ENCODE data around the gene LEMD2.

The LEMD2 gene

GRCh38 chr6:33727932-33728331, 61.0 kb downstream of the LEMD2 start:
- Histone ChIP-seq H3K36me3 (ENCODE audit: insufficient read depth, low read length) (no peaks in the 10 kb centered on the region), H3K27me3 (ENCODE audit: insufficient read depth, low read length) (peaks cover 9% of the 10 kb centered on the region), H3K4me3 (ENCODE audit: low read length) (no peak overlapping the region), H3K4me1 (ENCODE audit: insufficient read depth, low read length) (no peaks in the 10 kb centered on the region), H2AFZ (ENCODE audit: low read depth, low read length) (no peak overlapping the region), H3K9me3 (ENCODE audit: low read length) (no peaks in the 10 kb centered on the region)

- peaks cover 17% of the 10 kb centered on the region for H3K27me3 ChIP-seq (ENCODE audit: insufficient read depth, low read length)
- no peaks in the 10 kb centered on the region for H3K4me1 ChIP-seq (ENCODE audit: insufficient read depth, low read length)
- H3K4me3 ChIP-seq (ENCODE audit: low read length) = no peak overlapping the region
- H3K36me3 ChIP-seq (ENCODE audit: insufficient read depth, low read length) = no peaks in the 10 kb centered on the region
- no peak overlapping the region for H2AFZ ChIP-seq (ENCODE audit: low read depth, low read length)
- H3K9me3 ChIP-seq (ENCODE audit: low read length) = no peaks in the 10 kb centered on the region
Observed at GRCh38 chr6:33727126-33727525, 61.8 kb downstream of the LEMD2 start.

GRCh38 chr6:33726696-33727095, 62.2 kb downstream of the LEMD2 start:
- Histone ChIP-seq H2AFZ (ENCODE audit: low read depth, low read length) (no peak overlapping the region), H3K9me3 (ENCODE audit: low read length) (no peaks in the 10 kb centered on the region), H3K4me3 (ENCODE audit: low read length) (no peak overlapping the region), H3K27me3 (ENCODE audit: insufficient read depth, low read length) (peaks cover 19% of the 10 kb centered on the region), H3K36me3 (ENCODE audit: insufficient read depth, low read length) (no peaks in the 10 kb centered on the region), H3K4me1 (ENCODE audit: insufficient read depth, low read length) (no peaks in the 10 kb centered on the region)

- H3K9me3 ChIP-seq (ENCODE audit: low read length) = no peaks in the 10 kb centered on the region
- H3K4me3 ChIP-seq (ENCODE audit: low read length) = no peak overlapping the region
- H3K36me3 ChIP-seq (ENCODE audit: insufficient read depth, low read length) = no peaks in the 10 kb centered on the region
- no peaks in the 10 kb centered on the region for H3K4me1 ChIP-seq (ENCODE audit: insufficient read depth, low read length)
- no peak overlapping the region for H2AFZ ChIP-seq (ENCODE audit: low read depth, low read length)
- peaks cover 22% of the 10 kb centered on the region for H3K27me3 ChIP-seq (ENCODE audit: insufficient read depth, low read length)
Observed at GRCh38 chr6:33725891-33726673, 62.8 kb downstream of the LEMD2 start.

- Histone ChIP-seq H3K4me1 (ENCODE audit: insufficient read depth, low read length) (no peaks in the 10 kb centered on the region), H3K9me3 (ENCODE audit: low read length) (no peaks in the 10 kb centered on the region), H3K27me3 (ENCODE audit: insufficient read depth, low read length) (peaks cover 26% of the 10 kb centered on the region)
Observed at GRCh38 chr6:33725222-33725621, 63.7 kb downstream of the LEMD2 start.

GRCh38 chr6:33724102-33725023, 64.6 kb downstream of the LEMD2 start:
- Histone ChIP-seq H3K4me1 (ENCODE audit: insufficient read depth, low read length) (no peaks in the 10 kb centered on the region), H3K27me3 (ENCODE audit: insufficient read depth, low read length) (peaks cover 30% of the 10 kb centered on the region), H2AFZ (ENCODE audit: low read depth, low read length) (no peak overlapping the region), H3K4me3 (ENCODE audit: low read length) (no peak overlapping the region), H3K9me3 (ENCODE audit: low read length) (no peaks in the 10 kb centered on the region), H3K36me3 (ENCODE audit: insufficient read depth, low read length) (no peaks in the 10 kb centered on the region)

More at GRCh38 chr6:33725222-33725621, 63.7 kb downstream of the LEMD2 start:
- Histone ChIP-seq H3K4me3 (ENCODE audit: low read length) (no peak overlapping the region), H2AFZ (ENCODE audit: low read depth, low read length) (no peak overlapping the region), H3K36me3 (ENCODE audit: insufficient read depth, low read length) (no peaks in the 10 kb centered on the region)

GRCh38 chr6:33723371-33724085, 65.4 kb downstream of the LEMD2 start:
- peaks cover 30% of the 10 kb centered on the region for H3K27me3 ChIP-seq (ENCODE audit: insufficient read depth, low read length)
- no peaks in the 10 kb centered on the region for H3K36me3 ChIP-seq (ENCODE audit: insufficient read depth, low read length)
- H3K4me3 ChIP-seq (ENCODE audit: low read length) = no peak overlapping the region
- no peaks in the 10 kb centered on the region for H3K4me1 ChIP-seq (ENCODE audit: insufficient read depth, low read length)
- H2AFZ ChIP-seq (ENCODE audit: low read depth, low read length) = no peak overlapping the region
- no peaks in the 10 kb centered on the region for H3K9me3 ChIP-seq (ENCODE audit: low read length)

GRCh38 chr6:33722103-33722623, 66.8 kb downstream of the LEMD2 start:
- H3K27me3 ChIP-seq (ENCODE audit: insufficient read depth, low read length) = peaks cover 27% of the 10 kb centered on the region
- no peaks in the 10 kb centered on the region for H3K4me1 ChIP-seq (ENCODE audit: insufficient read depth, low read length)
- no peaks in the 10 kb centered on the region for H3K36me3 ChIP-seq (ENCODE audit: insufficient read depth, low read length)
- H2AFZ ChIP-seq (ENCODE audit: low read depth, low read length) = no peak overlapping the region
- H3K9me3 ChIP-seq (ENCODE audit: low read length) = no peaks in the 10 kb centered on the region
- no peak overlapping the region for H3K4me3 ChIP-seq (ENCODE audit: low read length)

- Histone ChIP-seq H2AFZ (ENCODE audit: low read depth, low read length) (no peak overlapping the region), H3K4me1 (ENCODE audit: insufficient read depth, low read length) (no peaks in the 10 kb centered on the region), H3K27me3 (ENCODE audit: insufficient read depth, low read length) (peaks cover 27% of the 10 kb centered on the region), H3K4me3 (ENCODE audit: low read length) (no peak overlapping the region), H3K9me3 (ENCODE audit: low read length) (no peaks in the 10 kb centered on the region), H3K36me3 (ENCODE audit: insufficient read depth, low read length) (no peaks in the 10 kb centered on the region)
Observed at GRCh38 chr6:33721508-33721907, 67.4 kb downstream of the LEMD2 start.

Data from neuron (in vitro differentiated cells).